ENCODE data around the gene OBSL1. TPM values are rescaled to one million over a fixed set of nuclear protein-coding genes. Genes with fewer than 3 reads are reported as not detected.
A peak's percentile ranks its signal among the peaks of the same experiment; 100 is the strongest.

Gene OBSL1
- total RNA-seq, 1 experiment from 2014 or later, result 117 TPM

DNA sequence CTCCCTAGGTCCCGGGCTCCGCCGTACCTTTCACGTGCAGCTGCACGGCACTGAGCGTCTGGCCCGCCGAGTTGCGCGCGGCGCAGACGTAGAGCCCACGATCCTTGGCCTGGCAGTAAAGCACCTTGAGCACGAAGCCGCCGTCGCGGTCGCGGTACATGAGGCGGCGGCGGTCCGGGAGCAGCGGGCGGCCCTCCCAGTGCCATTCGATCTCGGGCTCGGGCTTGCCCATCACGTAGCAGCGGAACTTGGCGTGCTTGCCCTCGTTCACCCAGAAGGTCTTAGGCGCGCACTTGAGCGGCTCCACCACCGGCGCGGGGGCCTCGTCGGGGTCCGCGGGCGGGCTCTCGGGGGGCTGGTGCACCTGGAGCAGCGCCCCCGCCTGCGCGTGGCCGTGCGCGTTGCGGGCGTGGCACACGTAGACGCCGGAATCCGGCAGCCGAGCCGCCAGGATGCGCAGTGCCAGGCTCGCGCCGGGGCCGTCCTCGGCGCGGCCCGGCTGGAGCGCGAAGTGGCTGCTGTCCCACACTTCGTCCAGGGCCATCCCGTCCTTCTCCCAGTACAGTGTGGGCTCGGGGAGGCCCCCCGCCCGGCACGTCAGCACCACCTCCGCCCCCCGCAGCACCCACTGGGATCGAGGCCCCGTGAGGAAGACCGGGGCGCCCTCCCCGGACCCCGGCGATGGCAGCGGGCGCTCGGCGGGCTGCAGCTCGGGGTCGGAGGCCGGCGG is 980 bp downstream of the OBSL1 start:
- in situ Hi-C loops (cut with HindIII; ENCODE audit: low sequenced_read_pairs), result no loop called here
- peak; percentile 46 for DNase-seq (ENCODE audit: low spot score)

DNA sequence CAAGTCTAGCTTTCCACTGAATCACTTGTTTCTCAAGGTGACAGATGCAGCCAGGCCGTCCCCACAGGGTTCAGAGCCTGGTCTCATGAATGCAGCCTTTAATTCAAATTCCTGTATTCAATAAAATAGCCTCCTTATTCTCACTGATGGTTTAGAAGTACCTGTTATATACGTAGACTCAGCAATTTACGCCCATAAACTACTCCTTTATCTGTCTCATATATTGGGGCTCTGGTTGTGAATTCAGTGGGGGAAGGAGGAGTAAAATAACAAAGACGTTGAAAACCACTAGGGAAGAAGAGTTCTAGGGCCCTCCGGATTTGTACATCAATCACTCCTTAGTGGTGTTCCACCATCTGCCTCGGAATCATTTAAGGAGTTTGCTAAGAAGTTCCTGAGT is 1.7 kb downstream of the OBSL1 start:
- in situ Hi-C loops (cut with HindIII; ENCODE audit: low sequenced_read_pairs), result no loop called here
- DNase-seq (ENCODE audit: low spot score), result no peak

DNA sequence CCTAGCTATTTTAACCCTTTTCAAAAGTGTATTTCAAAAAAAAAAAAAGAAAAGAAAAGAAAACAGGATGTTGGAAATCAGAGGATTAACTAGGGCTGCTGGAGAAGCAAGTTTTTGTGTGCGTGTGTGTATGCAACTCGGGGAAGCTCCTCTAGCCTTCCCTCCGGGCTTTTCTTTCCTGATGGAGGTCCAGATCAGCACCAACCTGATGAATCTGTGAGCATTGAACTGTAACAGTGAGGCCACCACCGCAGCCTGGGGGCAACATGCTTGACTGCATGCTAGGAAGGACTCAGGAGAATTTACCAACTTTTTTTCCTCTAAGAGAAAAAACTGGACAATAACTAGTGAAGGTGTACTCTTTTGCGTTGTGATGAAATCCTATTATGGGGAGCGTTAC is 2.3 kb downstream of the OBSL1 start:
- no peak for DNase-seq (ENCODE audit: low spot score)
- in situ Hi-C loops (cut with HindIII; ENCODE audit: low sequenced_read_pairs), result no loop called here

GRCh38 chr2:219567791-219568361 is 3.5 kb downstream of the OBSL1 start:
- DNase-seq (ENCODE audit: low spot score), result no peak
- in situ Hi-C loops (cut with HindIII; ENCODE audit: low sequenced_read_pairs), result no loop called here

DNA sequence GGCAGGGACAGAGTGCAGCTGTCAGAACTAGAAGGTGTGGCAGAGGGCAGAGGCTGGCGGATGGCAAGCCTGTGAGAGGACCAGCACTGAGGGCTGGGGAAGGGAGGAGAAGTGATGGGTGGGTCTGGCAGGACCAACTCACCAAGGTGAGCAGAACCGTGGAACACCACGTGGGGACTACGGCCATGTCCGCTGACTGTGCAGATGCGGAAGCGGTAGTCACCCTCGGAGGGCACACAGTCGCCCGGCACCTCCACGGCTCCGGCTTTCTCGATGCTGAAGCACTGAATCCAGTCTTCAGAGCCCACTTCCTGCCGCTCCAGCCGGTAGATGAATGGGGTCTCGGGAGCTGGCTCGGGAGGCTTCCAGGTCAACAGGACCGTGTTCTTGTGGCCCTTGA is 4.2 kb downstream of the OBSL1 start:
- DNase-seq (ENCODE audit: low spot score), result no peak
- in situ Hi-C loops (cut with HindIII; ENCODE audit: low sequenced_read_pairs), result no loop called here

- in situ Hi-C loops (cut with HindIII; ENCODE audit: low sequenced_read_pairs), result no loop called here
- no peak for DNase-seq (ENCODE audit: low spot score)
These were observed 4.7 kb downstream of the OBSL1 start for GRCh38 chr2:219566640-219567039.

- in situ Hi-C loops (cut with HindIII; ENCODE audit: low sequenced_read_pairs), result no loop called here
- DNase-seq (ENCODE audit: low spot score), result no peak
These were observed 5.9 kb downstream of the OBSL1 start for GRCh38 chr2:219565130-219566080.

DNA sequence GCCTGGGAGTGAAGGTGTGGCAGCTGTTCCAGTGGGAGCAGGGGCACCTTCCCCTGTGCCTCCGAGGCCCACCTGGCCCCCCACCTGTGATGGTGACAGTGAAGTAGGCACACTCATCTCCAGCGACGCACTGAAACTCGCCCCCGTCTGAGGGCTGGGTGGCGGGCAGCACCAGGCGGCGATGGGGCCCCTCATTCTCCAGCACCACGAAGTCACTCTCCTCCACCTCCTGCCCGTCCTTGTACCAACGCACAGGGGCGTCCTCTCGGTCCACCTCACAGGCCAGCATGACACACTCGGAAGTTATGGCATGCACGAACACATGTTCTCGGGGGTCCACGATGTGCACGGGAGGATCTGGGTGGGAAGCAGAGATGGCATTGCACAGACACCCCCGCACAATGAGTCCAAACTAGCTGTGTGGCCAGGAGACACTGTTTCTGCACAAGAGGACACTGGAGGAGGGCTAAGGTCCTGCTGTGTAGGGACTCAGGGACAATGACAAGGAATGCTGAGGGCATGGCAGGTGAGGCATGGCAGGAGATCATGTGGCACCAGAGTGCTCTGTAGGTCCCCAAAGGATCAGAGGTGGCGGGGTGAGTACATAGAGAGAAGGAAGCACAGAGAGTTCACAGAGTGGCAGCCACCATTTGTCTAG is 7.9 kb downstream of the OBSL1 start:
- no peak for DNase-seq (ENCODE audit: low spot score)
- in situ Hi-C loops (cut with HindIII; ENCODE audit: low sequenced_read_pairs), result no loop called here

- in situ Hi-C loops (cut with HindIII; ENCODE audit: low sequenced_read_pairs), result no loop called here
- DNase-seq (ENCODE audit: low spot score), result no peak
These were observed 9.0 kb downstream of the OBSL1 start for GRCh38 chr2:219562049-219563020.

GRCh38 chr2:219561179-219562048 is 9.9 kb downstream of the OBSL1 start:
- no peak for DNase-seq (ENCODE audit: low spot score)
- in situ Hi-C loops (cut with HindIII; ENCODE audit: low sequenced_read_pairs), result no loop called here

GRCh38 chr2:219560893-219561178 is 10.5 kb downstream of the OBSL1 start:
- no peak for DNase-seq (ENCODE audit: low spot score)
- in situ Hi-C loops (cut with HindIII; ENCODE audit: low sequenced_read_pairs), result no loop called here

DNA sequence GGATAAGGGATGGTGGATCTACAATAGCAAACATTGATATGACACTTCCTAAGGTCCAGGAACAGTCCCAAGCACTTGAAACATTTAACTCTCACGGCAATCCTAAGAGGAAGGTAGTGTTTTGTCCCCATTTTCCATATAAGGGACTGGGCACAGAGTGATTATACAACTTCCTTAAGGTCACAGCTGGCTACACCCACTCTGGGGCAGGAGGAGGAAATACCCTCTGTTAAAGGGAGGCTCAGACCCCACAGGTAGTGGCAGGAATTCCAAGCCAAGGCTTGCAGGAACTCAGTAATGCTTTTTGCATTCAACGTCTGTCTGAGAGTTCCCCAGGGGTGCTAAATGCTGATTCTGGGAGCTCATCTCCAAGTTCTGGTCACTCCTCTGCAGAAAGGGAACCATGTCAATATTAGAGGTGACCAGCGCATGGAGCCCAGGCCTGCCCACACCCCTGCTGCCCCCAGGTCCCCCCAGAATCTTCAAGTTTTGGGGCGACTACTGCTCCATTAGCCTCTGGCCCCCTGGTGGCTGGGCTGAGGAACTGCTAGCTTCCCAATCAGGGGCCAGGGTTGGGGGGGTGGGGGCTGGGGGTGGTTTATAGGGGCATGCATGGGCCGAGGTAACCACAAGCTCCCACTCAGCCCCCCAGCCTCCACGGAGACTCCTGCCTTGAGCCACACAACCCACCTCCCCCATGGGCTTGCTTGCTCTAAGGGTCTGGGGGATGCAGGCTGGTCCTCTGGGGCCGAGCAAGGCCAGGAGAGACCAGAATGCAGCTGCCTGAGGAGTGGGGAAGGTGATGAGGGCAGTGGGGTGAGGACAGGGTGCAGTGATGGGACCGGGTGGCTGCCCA is 11.1 kb downstream of the OBSL1 start:
- in situ Hi-C loops (cut with HindIII; ENCODE audit: low sequenced_read_pairs), result no loop called here

GRCh38 chr2:219559156-219559915 is 12.0 kb downstream of the OBSL1 start:
- DNase-seq (ENCODE audit: low spot score), result no peak
- in situ Hi-C loops (cut with HindIII; ENCODE audit: low sequenced_read_pairs), result no loop called here

More for the DNA sequence above, 11.1 kb downstream of the OBSL1 start:
- DNase-seq (ENCODE audit: low spot score), result no peak

- DNase-seq (ENCODE audit: low spot score), result no peak
- in situ Hi-C loops (cut with HindIII; ENCODE audit: low sequenced_read_pairs), result no loop called here
These were observed 13.3 kb downstream of the OBSL1 start for GRCh38 chr2:219557791-219558785.

DNA sequence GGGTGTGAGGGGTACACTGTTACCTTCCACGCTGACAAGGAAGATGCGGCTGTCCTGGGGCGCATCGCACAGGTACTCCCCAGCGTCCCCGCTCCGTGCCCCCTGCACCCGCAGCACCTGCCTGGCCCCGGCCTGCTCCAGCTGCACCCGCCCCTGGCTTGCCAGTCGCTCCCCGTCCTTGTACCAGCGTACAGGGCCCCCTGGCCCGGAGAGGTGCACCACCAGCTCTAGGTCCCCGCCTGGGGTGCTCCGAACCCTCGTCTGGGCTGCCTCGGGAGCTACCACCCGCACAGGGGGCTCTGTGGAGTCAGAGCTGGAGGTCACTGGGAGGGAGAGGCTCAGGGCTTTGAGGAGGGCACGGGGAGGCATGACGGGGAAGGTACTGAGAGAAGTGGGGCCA is 14.0 kb downstream of the OBSL1 start:
- in situ Hi-C loops (cut with HindIII; ENCODE audit: low sequenced_read_pairs), result no loop called here
- no peak for DNase-seq (ENCODE audit: low spot score)

All from G401 (cell line).